ENCODE data around the gene OGFOD2. TPM values are rescaled to one million over a fixed set of nuclear protein-coding genes. Genes with fewer than 3 reads are reported as not detected.

The OGFOD2 gene
- total and polyA plus RNA-seq, 3 donors from 2014 or later = 35.0 to 56.5 (median 47.2) TPM

GRCh38 chr12:122949816-122950675 is 25.0 kb upstream of the OGFOD2 start:
- intact Hi-C loops (cut with DNase I; ENCODE audit: low total_unique reads) = loop anchor here (5.0 kb wide), 1 partner anchor 88 kb away; no protein-coding TSS in a partner anchor
- Histone ChIP-seq H3K4me1 (peaks cover 7% of the 10 kb centered on the region), H3K36me3 (ENCODE audit: low read depth, missing control alignments) (no peaks in the 10 kb centered on the region), H3K9me3 (no peaks in the 10 kb centered on the region), H3K27ac (peak overlapping the region in 1 of 2 donors; percentile 37), H3K4me3 (no peak overlapping the region), H3K27me3 (no peaks in the 10 kb centered on the region)
- WGBS, 2 donors = 68 to 76% methylated on average over 15 to 25 of the region's 27 CpGs
- no peak for TF ChIP-seq POLR2A (IDR thresholded peaks at IDR 0.05)
- TF ChIP-seq CTCF (IDR thresholded peaks at IDR 0.05) = no peak
- DNase-seq = no peak

- H3K4me3 ChIP-seq = no peak overlapping the region
- 87 to 91% methylated on average over 6 to 9 of the region's 9 CpGs for WGBS, 2 donors
- intact Hi-C loops (cut with DNase I; ENCODE audit: low total_unique reads) = no loop called here
- H3K4me1 ChIP-seq = peaks cover 5% of the 10 kb centered on the region
- no peak for DNase-seq
- no peaks in the 10 kb centered on the region for H3K36me3 ChIP-seq (ENCODE audit: low read depth, missing control alignments)
- no peaks in the 10 kb centered on the region for H3K27me3 ChIP-seq
- no peak overlapping the region for H3K27ac ChIP-seq
- H3K9me3 ChIP-seq = no peaks in the 10 kb centered on the region
- TF ChIP-seq CTCF (IDR thresholded peaks at IDR 0.05) (no peak), POLR2A (IDR thresholded peaks at IDR 0.05) (no peak)
These were observed 23.6 kb upstream of the OGFOD2 start for GRCh38 chr12:122951406-122951805.

GRCh38 chr12:122951979-122952892 is 22.8 kb upstream of the OGFOD2 start:
- Histone ChIP-seq H3K4me1 (peaks cover 5% of the 10 kb centered on the region), H3K9me3 (no peaks in the 10 kb centered on the region), H3K27ac (no peak overlapping the region), H3K4me3 (no peak overlapping the region), H3K27me3 (no peaks in the 10 kb centered on the region), H3K36me3 (ENCODE audit: low read depth, missing control alignments) (no peaks in the 10 kb centered on the region)
- intact Hi-C loops (cut with DNase I; ENCODE audit: low total_unique reads) = no loop called here
- 69 to 78% methylated on average over 11 to 12 of the region's 12 CpGs for WGBS, 2 donors
- peak; percentile 86 for DNase-seq
- no peak for TF ChIP-seq POLR2A (IDR thresholded peaks at IDR 0.05)
- peak; percentile 73 to 79 (median 78) for TF ChIP-seq CTCF (IDR thresholded peaks at IDR 0.05)

GRCh38 chr12:122955156-122955555 is 19.9 kb upstream of the OGFOD2 start:
- Histone ChIP-seq H3K27me3 (no peaks in the 10 kb centered on the region), H3K27ac (no peak overlapping the region), H3K4me3 (no peak overlapping the region), H3K4me1 (peaks cover under 1% of the 10 kb centered on the region), H3K9me3 (no peaks in the 10 kb centered on the region), H3K36me3 (ENCODE audit: low read depth, missing control alignments) (no peaks in the 10 kb centered on the region)
- DNase-seq = no peak
- 57 to 65% methylated on average over 8 of the region's 8 CpGs for WGBS, 2 donors
- intact Hi-C loops (cut with DNase I; ENCODE audit: low total_unique reads) = no loop called here
- TF ChIP-seq CTCF (IDR thresholded peaks at IDR 0.05) (no peak), POLR2A (IDR thresholded peaks at IDR 0.05) (no peak)
